IPS-15b (cell line): ENCODE results near the gene ROBO1.

Experiments
- H3K27me3 ChIP-seq: one replicate; pipeline ENCODE4 v1.6.1; 2013; ENCODE audit warnings: low read length; ENCODE audit not compliant: control insufficient read depth, insufficient read depth
- H3K36me3 ChIP-seq: one replicate; pipeline ENCODE4 v1.6.1; 2013; ENCODE audit warnings: low read length; ENCODE audit not compliant: control insufficient read depth, insufficient read depth
- H3K4me1 ChIP-seq: one replicate; pipeline ENCODE4 v1.6.1; 2013; ENCODE audit warnings: mild to moderate bottlenecking, low read length; ENCODE audit not compliant: control insufficient read depth, insufficient read depth
- H3K4me3 ChIP-seq: one replicate; pipeline ENCODE4 v1.5.1; 2013; ENCODE audit warnings: low read depth, low read length
- H3K9ac ChIP-seq: one replicate; pipeline ENCODE4 v1.6.1; 2013; ENCODE audit warnings: low read depth, mild to moderate bottlenecking, low read length
- H3K9me3 ChIP-seq: one replicate; pipeline ENCODE4 v1.6.1; 2013; ENCODE audit warnings: mild to moderate bottlenecking, low read length; ENCODE audit not compliant: control insufficient read depth, insufficient read depth

Gene ROBO1

GRCh38 chr3:79285380-79285779 is 482.4 kb downstream of the ROBO1 start:
- Histone ChIP-seq H3K4me3 (no peak overlapping the region), H3K36me3 (no peaks in the 10 kb centered on the region), H3K4me1 (no peaks in the 10 kb centered on the region), H3K9ac (peak overlapping the region; percentile 6), H3K27me3 (no peaks in the 10 kb centered on the region), H3K9me3 (no peaks in the 10 kb centered on the region)

GRCh38 chr3:79284781-79285180 is 483.0 kb downstream of the ROBO1 start:
- Histone ChIP-seq H3K27me3 (no peaks in the 10 kb centered on the region), H3K36me3 (no peaks in the 10 kb centered on the region), H3K9ac (no peak overlapping the region), H3K4me1 (no peaks in the 10 kb centered on the region), H3K9me3 (no peaks in the 10 kb centered on the region), H3K4me3 (no peak overlapping the region)

GRCh38 chr3:79278681-79279080 is 489.1 kb downstream of the ROBO1 start:
- Histone ChIP-seq H3K4me3 (no peak overlapping the region), H3K4me1 (no peaks in the 10 kb centered on the region), H3K27me3 (no peaks in the 10 kb centered on the region), H3K36me3 (no peaks in the 10 kb centered on the region), H3K9ac (no peak overlapping the region), H3K9me3 (no peaks in the 10 kb centered on the region)

GRCh38 chr3:79268422-79268821 is 499.4 kb downstream of the ROBO1 start:
- Histone ChIP-seq H3K9ac (no peak overlapping the region), H3K36me3 (no peaks in the 10 kb centered on the region), H3K9me3 (no peaks in the 10 kb centered on the region), H3K4me3 (no peak overlapping the region), H3K4me1 (peaks cover 3% of the 10 kb centered on the region), H3K27me3 (no peaks in the 10 kb centered on the region)

- Histone ChIP-seq H3K36me3 (no peaks in the 10 kb centered on the region), H3K4me1 (peaks cover under 1% of the 10 kb centered on the region), H3K27me3 (no peaks in the 10 kb centered on the region), H3K9ac (no peak overlapping the region), H3K4me3 (no peak overlapping the region), H3K9me3 (no peaks in the 10 kb centered on the region)
These were observed 502.9 kb downstream of the ROBO1 start for GRCh38 chr3:79264892-79265291.

- H3K4me3 ChIP-seq, result no peak overlapping the region
- H3K36me3 ChIP-seq, result no peaks in the 10 kb centered on the region
These were observed 504.4 kb downstream of the ROBO1 start for GRCh38 chr3:79263423-79263822.

GRCh38 chr3:79258479-79258878 is 509.3 kb downstream of the ROBO1 start:
- H3K9ac ChIP-seq, result no peak overlapping the region
- H3K4me1 ChIP-seq, result no peaks in the 10 kb centered on the region
- no peaks in the 10 kb centered on the region for H3K9me3 ChIP-seq
- H3K36me3 ChIP-seq, result no peaks in the 10 kb centered on the region
- H3K4me3 ChIP-seq, result no peak overlapping the region
- H3K27me3 ChIP-seq, result no peaks in the 10 kb centered on the region

More at GRCh38 chr3:79263423-79263822, 504.4 kb downstream of the ROBO1 start:
- Histone ChIP-seq H3K9me3 (no peaks in the 10 kb centered on the region), H3K27me3 (no peaks in the 10 kb centered on the region), H3K9ac (no peak overlapping the region), H3K4me1 (no peaks in the 10 kb centered on the region)

GRCh38 chr3:79257791-79258190 is 510.0 kb downstream of the ROBO1 start:
- H3K36me3 ChIP-seq, result no peaks in the 10 kb centered on the region
- no peak overlapping the region for H3K4me3 ChIP-seq
- no peak overlapping the region for H3K9ac ChIP-seq
- H3K27me3 ChIP-seq, result no peaks in the 10 kb centered on the region
- H3K9me3 ChIP-seq, result no peaks in the 10 kb centered on the region
- H3K4me1 ChIP-seq, result no peaks in the 10 kb centered on the region

GRCh38 chr3:79255702-79256101 is 512.1 kb downstream of the ROBO1 start:
- Histone ChIP-seq H3K4me1 (no peaks in the 10 kb centered on the region), H3K36me3 (no peaks in the 10 kb centered on the region), H3K4me3 (no peak overlapping the region), H3K27me3 (no peaks in the 10 kb centered on the region), H3K9ac (no peak overlapping the region), H3K9me3 (no peaks in the 10 kb centered on the region)

GRCh38 chr3:79255292-79255691 is 512.5 kb downstream of the ROBO1 start:
- no peaks in the 10 kb centered on the region for H3K4me1 ChIP-seq
- no peaks in the 10 kb centered on the region for H3K27me3 ChIP-seq
- no peak overlapping the region for H3K4me3 ChIP-seq
- H3K36me3 ChIP-seq, result no peaks in the 10 kb centered on the region
- no peak overlapping the region for H3K9ac ChIP-seq
- no peaks in the 10 kb centered on the region for H3K9me3 ChIP-seq

- Histone ChIP-seq H3K36me3 (no peaks in the 10 kb centered on the region), H3K9ac (no peak overlapping the region), H3K9me3 (no peaks in the 10 kb centered on the region), H3K27me3 (no peaks in the 10 kb centered on the region), H3K4me3 (no peak overlapping the region), H3K4me1 (no peaks in the 10 kb centered on the region)
These were observed 514.1 kb downstream of the ROBO1 start for GRCh38 chr3:79253704-79254103.

- no peak overlapping the region for H3K9ac ChIP-seq
- H3K4me3 ChIP-seq, result no peak overlapping the region
- H3K27me3 ChIP-seq, result no peaks in the 10 kb centered on the region
- H3K4me1 ChIP-seq, result no peaks in the 10 kb centered on the region
- H3K36me3 ChIP-seq, result no peaks in the 10 kb centered on the region
- no peaks in the 10 kb centered on the region for H3K9me3 ChIP-seq
These were observed 514.5 kb downstream of the ROBO1 start for GRCh38 chr3:79253271-79253670.

GRCh38 chr3:79250746-79251145 is 517.1 kb downstream of the ROBO1 start:
- no peaks in the 10 kb centered on the region for H3K9me3 ChIP-seq
- peaks cover 8% of the 10 kb centered on the region for H3K4me1 ChIP-seq
- H3K36me3 ChIP-seq, result no peaks in the 10 kb centered on the region
- no peaks in the 10 kb centered on the region for H3K27me3 ChIP-seq
- H3K4me3 ChIP-seq, result no peak overlapping the region
- no peak overlapping the region for H3K9ac ChIP-seq
